HG03571 (cell line): ENCODE results near the gene TBRG4.

ENCODE experiments used
- ATAC-seq: cut with Tn5 transposase; IDR thresholded peaks from one replicate; pipeline ENCODE4 v1.9.1; 2021; ENCODE audit not compliant: unreplicated experiment

TBRG4 gene

DNA sequence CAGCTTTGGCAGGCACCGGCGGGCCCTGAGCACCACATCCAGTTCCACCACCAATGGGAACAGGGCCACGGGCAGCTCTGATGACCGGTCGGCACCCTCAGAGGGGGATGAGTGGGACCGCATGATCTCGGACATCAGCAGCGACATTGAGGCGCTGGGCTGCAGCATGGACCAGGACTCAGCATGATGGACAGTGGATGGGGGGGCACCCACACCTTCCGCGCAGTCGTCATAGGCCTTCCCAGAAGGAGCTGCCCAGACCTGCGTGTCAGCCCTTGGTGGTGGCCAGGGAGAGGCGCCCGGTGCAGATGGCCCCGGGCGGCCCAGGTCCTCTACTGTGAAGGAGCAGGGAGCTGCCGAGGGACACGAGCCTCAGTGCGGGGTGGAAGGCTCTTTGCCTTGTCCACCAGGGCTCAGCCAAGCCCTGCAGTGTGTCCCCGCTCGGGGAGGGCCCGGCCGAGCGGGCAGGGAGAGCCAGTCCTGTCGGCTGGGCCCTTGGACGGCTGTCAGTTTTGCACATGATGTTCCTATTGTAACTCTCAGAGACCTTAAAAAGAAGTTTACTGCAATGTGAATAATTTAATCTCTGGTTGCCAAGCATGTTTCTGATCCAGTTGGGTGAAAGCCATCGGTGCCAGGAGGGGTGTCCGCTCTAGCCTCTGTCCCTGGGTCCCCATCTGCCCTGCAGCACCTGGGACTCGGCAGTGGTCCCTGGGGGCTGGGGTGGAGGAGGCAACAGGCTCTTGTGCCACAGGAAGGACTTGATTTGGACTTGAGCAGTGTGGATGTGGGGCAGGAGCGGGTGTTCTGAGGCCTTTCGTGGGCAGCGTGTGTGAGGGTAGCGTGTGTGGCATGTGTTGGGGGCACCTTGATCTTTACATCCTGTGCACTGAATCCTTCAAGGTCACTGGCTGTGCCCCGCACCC is 35.4 kb downstream of the TBRG4 start:
- no peak for ATAC-seq

DNA sequence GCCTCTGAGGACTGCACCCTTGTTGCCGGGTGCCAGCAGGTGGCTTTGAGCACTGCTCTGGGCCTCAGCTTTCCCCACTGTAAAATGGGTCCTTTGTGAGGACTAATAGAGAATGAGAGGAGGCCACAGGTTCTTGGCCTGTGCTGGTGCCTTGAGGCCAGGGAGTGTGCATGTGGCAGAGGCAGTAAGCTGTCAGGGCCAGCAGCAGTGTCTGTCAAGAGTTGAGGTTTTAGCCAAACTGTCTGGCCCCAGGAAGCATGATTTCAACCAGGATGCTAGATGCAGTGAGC is 36.2 kb downstream of the TBRG4 start:
- no peak for ATAC-seq

DNA sequence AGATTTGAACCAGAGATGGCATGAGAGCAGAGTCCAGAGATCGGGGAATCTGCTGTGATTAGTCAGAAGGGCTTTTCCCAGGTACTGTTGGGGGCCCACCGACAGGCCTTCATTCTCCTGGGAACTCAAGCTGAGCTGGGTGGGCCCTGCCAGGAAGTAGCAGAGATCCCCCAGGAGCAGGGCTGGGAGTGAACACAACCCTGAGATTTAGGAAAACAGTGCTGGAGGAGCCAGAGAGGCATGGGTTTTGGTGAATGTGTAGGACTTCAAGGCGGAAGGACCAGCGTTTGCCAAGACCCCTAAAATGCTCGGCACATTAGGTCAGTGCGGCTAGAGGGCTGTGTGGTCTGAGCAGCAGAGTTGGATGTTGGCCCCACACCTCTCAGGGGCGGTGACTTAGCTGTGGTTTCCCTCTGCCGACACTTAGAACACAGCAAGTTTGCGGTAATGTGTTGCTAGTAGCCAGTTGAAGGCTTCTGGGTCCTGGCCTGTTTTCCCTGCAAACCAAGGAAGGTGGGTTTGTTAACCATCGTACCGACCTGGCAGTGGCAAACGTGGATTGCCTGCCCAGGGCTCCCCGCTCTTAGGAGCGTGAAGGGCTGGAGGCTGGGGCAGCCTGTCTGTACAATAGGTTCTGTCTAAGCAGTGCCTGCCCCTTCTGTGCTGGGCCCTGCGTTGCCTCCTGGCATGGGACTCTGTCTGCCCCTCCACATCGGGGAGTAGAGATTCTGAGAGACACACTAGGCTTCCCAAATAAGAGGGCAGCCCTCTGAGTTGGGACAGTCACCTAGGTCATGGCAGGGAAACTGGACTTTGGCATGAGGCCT is 36.8 kb downstream of the TBRG4 start:
- ATAC-seq, result no peak

DNA sequence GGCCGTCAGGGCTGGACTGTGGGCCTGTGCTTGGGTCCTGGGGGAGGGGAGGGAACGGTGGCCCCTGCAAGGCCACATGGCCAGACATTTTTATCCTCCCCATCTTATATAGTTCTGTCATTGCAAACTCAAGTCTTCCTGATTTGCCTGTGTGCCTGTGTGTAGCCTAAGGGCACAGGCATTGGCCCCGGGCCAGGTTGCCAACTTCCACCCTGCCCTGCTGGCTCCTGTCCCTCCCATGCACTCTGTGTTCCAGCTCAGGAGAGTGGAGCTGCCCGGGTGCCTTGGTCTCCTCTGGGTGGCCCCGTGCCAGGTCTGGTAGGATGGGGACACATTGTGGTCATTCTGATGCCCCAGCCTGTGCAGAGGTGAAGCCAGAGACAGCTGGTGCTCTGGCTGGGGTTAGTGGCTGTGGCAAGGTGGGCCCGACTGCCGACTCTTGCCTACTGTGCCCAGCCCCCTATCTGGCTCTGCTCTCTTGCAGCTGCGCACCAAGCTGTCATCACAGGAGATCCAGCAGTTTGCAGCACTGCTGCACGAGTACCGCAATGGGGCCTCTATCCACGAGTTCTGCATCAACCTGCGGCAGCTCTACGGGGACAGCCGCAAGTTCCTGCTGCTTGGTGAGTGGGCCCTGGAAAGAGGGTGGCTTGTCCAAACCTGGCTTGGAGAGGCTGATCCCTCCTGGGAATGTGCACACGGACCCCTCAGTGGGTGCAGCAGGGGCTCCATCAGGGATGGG is 37.5 kb downstream of the TBRG4 start:
- ATAC-seq, result no peak

DNA sequence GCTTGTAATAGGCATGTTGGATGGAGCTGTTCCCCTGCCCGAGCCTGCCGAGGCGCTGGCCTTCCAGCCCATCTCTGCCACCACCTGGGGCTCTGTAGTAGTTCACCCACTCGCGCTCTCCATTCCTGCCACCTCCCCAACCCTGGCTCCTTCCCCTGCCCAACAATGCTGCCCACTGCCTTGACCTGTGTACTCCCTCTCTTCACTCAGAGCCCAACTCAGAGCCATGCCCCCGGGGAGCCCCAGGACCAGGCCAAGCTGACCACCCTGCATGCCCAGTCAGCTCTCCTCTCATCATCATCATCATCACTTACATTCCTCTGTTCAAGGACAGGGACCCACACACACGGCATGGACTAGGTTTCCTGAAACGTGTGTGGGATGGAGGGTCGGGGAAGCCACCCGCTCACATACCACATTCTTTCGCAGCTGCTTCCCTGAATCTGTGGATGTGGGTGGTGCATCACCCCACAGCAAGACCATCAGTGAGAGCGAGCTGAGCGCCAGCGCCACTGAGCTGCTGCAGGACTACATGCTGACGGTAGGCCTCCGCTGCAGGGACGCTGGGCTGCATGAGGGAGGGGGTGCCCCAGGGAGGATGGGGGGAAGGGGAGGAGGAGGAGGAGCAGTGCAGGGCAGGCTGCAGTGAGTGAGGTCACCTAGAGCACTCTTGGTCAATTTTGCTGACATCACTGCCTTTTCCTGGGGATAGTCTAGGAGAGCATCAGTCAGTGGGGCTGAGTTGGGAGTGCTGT is 38.3 kb downstream of the TBRG4 start:
- no peak for ATAC-seq

DNA sequence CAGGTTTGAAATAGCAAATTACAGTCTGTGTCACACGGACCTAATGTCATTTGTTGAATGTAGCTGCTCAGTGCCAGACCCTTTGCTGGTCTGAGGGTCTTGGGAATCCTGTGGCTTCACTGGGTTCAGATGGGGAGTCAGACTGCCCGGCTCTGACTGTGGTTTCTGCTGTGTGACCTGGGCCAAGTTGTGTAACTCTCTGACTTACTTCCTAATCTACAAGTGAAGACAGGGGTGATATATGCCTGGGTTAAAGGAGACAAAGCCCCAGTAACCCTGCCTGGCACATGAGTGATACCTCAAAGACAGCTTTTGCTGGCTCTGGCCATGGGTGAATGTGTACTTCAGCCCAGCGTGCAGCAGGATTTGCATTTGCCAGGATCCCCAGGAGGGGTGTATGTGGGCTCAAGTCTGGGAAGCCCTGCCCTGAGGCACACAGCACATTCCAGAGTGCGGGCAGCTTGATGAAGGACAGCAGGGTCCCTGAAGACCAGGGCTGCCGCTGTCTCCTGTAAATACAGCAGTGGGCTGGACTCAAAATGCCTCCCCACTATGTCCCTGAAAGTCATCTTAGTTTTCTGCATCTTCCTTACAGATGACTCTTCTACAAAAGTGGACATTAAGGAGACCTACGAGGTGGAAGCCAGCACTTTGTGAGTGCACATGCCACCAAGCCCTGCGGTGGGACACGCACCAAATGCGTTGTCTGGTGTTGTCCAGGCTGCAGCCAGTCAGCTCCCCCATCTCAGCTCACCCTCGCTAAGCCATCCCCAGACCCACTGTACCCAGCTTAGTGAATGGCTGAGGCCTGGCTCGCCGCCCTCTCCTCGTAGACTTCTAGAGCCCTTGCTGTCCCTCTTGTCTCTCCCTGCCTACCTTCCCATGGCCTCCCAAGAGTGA is 39.1 kb downstream of the TBRG4 start:
- ATAC-seq, result no peak

DNA sequence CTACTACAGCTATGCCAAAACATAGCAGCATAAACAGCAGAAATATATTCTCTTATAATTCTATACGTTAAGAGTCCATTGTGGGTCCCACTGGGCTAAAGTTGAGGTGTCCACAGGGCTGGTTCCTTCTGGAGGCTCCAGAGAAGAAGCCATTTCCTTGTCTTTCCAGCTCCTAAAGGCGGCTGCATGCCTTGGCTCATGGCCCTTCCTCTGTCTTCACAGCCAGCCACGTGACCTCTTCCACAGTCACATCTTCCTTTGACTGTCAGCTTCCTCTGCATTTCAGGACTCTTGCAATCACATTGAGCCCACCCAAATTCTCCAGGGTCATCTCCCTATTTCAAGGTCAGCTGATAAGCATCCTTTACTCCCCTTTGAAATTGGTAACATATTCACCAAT is 40.0 kb downstream of the TBRG4 start:
- ATAC-seq, result no peak

DNA sequence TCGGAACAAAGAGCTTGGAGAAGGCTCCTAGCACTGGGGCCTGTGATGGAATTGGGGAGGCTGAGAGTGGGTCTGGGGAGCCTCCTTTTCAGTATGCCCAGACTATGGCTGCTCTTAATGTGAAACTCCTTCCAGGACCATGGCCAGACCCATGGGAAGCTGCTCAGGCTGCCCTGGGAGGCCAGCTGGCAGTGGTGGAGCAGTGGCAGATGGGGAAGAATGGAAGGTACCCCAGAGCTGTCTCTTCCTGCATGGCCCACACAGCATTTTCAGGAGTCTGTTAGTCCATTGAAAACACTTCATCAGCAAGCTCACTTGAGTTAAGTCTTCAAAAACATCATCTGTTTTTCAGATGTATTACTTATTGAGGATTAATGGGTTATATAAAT is 41.2 kb downstream of the TBRG4 start:
- no peak for ATAC-seq

DNA sequence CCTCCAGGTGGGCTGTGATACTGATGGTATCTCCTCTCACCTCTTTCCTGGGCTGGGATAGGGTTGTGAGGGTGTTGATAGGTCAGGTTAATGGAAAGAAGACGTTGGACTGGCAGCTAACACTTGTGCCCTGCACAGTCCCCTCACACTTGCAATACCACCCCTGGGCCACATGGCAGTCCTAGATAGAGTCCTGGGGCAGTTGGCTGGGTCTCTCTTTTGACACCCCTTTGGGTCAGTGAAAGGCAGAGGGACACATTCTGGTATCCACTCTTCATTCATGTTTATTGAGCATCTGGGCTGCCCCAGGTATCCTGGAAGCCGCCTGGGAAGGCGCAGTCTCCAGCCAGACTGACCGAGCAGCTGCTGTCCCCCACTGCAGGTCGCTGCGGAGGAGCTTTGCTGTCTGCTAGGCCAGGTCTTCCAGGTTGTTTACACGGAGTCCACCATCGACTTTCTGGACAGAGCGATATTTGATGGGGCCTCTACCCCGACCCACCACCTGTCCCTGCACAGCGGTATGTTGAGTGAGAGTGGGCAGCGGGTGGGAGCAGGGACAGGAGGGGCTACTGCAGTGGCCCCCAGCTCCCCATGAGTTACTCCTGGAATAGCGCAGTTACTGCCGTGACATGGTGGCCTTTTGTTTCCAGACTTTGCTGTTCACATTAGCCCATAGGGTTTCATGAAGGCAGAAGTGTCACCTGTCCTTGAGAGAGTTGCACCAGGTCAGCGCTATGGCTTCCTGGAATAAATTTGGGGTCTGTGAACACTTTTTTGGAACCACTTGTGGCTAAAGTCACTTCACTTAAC is 41.8 kb downstream of the TBRG4 start:
- no peak for ATAC-seq

DNA sequence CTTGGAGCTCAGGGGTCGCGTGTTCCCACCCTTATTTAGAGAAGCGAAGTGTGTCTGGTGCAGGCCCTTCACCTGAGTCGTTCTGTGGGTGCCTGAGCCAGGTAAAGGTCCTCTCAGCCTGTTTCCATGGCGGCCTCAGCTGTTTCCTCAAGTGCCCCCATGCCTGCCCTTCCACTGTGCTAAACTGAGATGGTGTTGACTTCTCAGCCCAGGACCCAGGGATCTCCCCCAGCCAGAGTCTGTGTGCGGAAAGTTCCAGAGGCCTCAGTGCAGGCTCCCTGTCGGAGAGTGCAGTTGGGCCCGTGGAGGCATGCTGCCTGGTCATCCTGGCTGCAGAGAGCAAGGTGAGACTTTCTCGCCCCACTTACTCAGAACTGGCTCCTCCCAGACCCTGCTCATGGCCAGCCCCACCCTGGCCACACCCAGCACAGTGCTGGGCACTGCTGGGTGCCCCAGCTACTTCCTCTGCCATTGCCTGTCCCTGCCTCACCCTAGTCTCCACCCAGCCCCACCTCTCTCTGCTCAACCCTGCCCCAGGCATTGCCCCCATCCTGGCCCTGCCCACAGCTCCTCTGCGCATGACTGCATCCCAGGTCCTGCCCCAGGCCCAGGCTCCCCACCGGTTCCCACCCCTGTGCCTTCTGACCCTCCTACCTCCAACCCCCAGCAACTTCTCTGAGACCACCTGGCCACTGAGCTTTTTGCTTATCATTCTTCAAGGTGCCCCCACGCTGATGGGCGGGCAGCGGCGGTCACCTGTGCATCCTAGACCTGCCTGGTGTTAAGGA is 43.1 kb downstream of the TBRG4 start:
- ATAC-seq, result no peak

DNA sequence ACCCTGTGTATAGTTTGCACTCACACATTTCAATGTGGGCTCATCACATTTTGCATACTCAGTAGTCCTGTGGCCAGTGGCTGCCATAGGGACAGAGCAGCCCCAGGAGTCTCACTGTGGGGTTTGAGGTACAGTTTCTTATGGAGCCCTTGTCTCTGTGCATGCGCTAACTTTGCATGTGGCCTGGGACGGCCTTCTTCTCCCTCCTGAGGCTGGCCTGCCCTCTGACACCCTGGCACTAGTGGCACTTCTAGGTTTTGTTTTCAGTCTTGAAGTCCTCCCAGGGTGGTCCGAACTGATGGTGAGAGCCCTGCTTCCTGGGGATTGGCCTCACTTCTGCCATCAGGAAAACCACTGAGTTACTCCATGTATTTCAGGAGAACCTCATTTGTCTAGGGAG is 43.9 kb downstream of the TBRG4 start:
- ATAC-seq, result no peak

DNA sequence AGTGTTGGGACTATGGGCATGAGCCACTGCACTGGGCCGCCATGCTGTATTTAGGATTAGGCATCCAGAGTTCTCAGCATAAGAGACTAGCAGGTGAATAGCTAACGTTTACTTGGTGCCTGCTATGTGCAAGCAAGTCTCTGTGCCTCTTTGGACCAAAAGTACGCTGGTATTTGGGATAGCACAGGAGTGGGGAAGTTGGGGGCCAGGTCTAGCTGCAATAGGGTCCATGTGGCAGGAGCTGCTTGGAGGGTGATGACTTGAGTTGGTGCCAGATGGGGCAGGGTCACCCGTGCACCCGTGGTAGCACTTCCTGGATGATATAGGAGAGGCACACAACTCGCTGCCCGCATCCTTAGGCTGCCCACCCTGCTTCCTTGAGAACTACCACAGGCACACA is 45.1 kb downstream of the TBRG4 start:
- ATAC-seq, result no peak

DNA sequence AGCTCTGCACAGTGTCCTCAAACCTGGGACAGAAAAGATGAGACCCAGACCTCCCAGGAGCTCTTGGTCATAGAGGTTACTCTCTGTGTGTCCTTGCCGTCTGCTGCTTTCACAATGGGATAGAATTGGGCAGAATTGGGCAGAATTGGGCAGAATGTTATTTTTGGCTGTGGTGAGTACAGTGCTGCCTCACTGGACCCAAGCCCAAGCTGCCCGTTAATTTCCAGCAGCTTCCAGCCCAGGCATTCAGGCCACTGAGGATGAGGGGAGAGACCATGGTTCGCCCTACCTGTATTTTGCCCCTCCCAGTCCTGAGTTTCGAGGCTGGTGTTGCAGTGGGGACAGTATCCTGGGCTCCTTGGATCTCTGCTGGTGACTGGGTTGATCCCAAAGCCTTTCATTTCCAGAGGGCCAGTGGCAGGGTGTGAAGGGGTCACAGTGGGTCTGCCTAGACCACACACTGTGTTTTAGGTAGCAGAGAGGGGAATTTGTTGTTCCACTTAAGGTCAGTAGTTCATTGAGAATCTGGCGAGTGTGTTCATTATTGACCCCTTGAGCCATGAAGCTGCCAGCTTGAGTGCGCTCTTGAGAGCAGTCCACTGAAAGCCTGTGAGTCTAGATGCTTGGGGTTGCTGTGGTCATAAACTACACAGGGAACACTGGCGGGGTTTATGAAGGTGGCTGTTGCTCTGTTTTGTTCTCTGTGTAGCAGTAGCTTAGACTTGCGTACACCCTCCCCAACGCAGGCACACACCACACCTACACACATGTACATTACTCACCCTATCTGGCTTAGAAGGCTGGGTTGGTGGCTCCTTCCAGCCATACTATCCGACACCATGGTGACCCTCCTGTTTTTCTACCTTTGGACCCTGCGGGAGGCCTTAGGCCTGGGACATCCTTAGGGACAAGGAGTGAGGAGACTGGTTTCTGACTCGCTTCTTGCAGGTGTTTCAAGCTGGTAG is 46.2 kb downstream of the TBRG4 start:
- no peak for ATAC-seq

DNA sequence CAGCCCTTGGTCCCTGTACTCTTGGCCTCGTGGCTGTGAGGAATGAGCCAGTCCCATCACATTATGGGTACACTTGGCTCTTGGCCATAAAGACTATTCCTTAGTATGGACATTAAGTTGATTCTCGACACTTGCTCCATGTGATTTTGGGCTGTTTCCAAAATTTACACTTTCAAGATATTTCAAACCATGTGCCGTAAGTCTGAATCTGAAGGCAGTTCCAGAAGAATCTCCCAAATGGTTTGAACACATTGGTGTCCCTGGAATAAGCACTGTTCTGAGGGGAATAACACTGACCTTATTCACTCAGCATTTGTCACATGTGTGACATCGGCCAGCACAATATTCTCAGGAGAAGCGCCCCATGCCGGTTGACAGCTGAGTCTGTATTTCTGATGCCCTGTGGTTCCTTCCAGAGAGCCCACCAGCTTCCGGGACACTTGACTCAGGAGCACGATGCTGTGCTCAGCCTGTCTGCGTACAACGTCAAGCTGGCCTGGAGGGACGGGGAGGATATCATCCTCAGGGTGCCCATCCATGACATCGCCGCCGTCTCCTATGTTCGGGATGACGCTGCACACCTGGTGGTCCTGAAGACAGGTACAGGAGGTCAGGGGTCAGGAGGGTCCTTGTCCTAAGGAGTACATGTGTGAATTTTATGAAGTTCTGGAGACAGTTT is 47.3 kb downstream of the TBRG4 start:
- no peak for ATAC-seq

DNA sequence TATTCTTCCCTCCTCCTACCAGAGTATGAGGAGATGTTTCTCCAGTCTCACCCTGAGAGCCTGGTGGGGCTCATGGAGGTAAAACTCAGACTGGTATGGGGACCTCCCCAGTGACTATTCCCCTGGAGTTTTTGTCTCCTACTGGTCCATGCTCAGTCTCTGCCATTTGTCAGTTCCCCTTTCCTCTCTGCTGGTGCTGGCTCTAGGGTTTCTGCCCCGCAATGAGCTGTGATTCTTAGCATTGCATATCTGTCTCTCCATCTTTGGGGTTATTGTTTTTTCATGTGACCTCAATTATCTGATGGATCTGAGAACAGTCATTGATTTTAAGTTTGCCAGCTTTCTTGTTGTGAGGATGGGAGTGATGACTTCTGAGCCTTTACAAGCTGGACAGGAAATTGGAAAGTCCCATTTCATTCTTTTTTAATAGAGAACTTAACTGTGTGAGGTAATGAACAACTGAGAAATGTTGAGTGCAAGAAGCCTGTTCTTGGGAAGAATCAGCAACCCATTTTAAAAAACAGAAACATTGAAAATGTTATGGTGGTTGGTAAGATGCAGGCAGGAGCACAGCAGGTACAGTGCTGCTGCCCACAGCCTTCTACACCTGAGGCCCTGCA is 49.6 kb downstream of the TBRG4 start:
- no peak for ATAC-seq

DNA sequence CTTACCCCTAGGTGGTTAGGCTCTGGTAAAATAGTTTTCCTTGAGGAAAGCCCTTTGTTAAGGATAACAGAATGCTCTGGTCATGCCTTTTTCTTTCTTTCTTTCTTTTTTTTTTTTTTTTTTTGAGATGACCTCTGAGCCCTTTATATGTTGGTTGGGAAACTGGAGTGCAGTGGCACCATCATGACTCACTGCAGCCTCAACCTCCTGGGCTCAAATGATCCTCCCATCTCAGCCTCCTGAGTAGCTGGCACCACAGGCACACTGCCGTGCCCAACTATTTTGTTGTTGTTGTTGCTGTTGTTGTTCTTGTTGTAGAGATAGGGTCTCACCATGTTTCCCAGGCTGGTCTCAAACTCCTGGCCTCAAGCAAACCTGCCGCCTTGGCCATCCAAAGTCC is 50.1 kb downstream of the TBRG4 start:
- no peak for ATAC-seq
